ENCODE data around the gene TRA2A. TPM values are rescaled to one million over a fixed set of nuclear protein-coding genes. Genes with fewer than 3 reads are reported as not detected.

The TRA2A gene
- total and polyA plus RNA-seq, 2 of the 13 experiments (the other 11 are each of a cell fraction or from before 2014, with no cell fraction given): 39.1 to 41.6 TPM

GRCh38 chr7:23458044-23458443 is 73.7 kb downstream of the TRA2A start:
- ChIA-PET CTCF (ENCODE audit: low intra/inter-chr PET ratio, low total read pairs) (no interaction called here), POLR2A (interaction anchor here (1.2 kb wide), 1 partner anchor 10 kb away, joined by 5 read pairs; no protein-coding TSS in a partner anchor)
- no peak overlapping the region for H3K4me3 ChIP-seq (replicated peaks in 1 of 3; ENCODE audit: insufficient read depth in 1 of 3, low read depth in 2 of 3, low read length in 3 of 3)
- FAIRE-seq: no peak
- 92% methylated on average over 3 of the region's 3 CpGs for WGBS (ENCODE audit: low lambda C conversion rate)
- H4K20me1 ChIP-seq (ENCODE audit: insufficient read depth, low read length): peaks cover 33% of the 10 kb centered on the region
- no peak for ATAC-seq
- TF ChIP-seq PRDM15 (CRISPR knock-in tag; IDR thresholded peaks at IDR 0.05) (no peak), ZNF101 (CRISPR knock-in tag; IDR thresholded peaks at IDR 0.05; ENCODE audit: borderline replicate concordance, low read depth) (no peak), ZNF547 (CRISPR knock-in tag; IDR thresholded peaks at IDR 0.05) (no peak), ZBTB8A (CRISPR knock-in tag; IDR thresholded peaks at IDR 0.05; ENCODE audit: borderline replicate concordance, low read depth) (no peak), PAXIP1 (CRISPR knock-in tag; conservative IDR thresholded peaks at IDR 0.05) (no peak)
- BruUV-seq (replicated peaks): no TSS peak
- peaks cover 97% of the 10 kb centered on the region for H3K79me2 ChIP-seq (ENCODE audit: insufficient read depth, low read length)
- in situ Hi-C loops (cut with HindIII; ENCODE audit: extremely low pct_ligation_motif_present, low pct_unique_long_range_greater_than_20kb): no loop called here
- no peak overlapping the region for H3K27ac ChIP-seq (ENCODE audit: extremely low read length, insufficient read depth, low read length)
- intact Hi-C loops (cut with micrococcal nuclease; ENCODE audit: unreplicated experiment): no loop called here
- no peak overlapping the region for H3K4me2 ChIP-seq (ENCODE audit: low read depth, low read length)
- no peaks in the 10 kb centered on the region for H3K9me3 ChIP-seq (ENCODE audit: low read length)
- no peak overlapping the region for H2AFZ ChIP-seq (ENCODE audit: low read length)
- H3K9ac ChIP-seq (ENCODE audit: insufficient read depth, low read depth, low read length): no peak overlapping the region
- H3K4me1 ChIP-seq (ENCODE audit: insufficient read depth, low read length): peaks cover 25% of the 10 kb centered on the region
- no peaks in the 10 kb centered on the region for H3K27me3 ChIP-seq (ENCODE audit: control insufficient read depth in 1 of 2, insufficient read depth in 2 of 2, low read length in 2 of 2)
- DNase-seq (ENCODE audit: low spot score): no peak
- peaks cover 10 to 56% of the 10 kb centered on the region in 2 experiments for H3K36me3 ChIP-seq (replicated peaks in 1 of 2; ENCODE audit: control insufficient read depth in 1 of 2, insufficient read depth in 2 of 2, low read length in 2 of 2)

Data from HepG2 (cell line).